BE2C (cell line): ENCODE results near the gene ILKAP.

Source experiments
- DNase-seq: peaks from one replicate; pipeline ENCODE4 v3.0.0-alpha.2; 2020
- H3K27me3 ChIP-seq: fragments of 250-450 bp; sonication (Bioruptor Pico); 2 replicates; pipeline ENCODE4 v1.5.1; 2020; ENCODE audit warnings: mild to moderate bottlenecking
- H3K36me3 ChIP-seq: fragments of 250-450 bp; sonication (Bioruptor Pico); 2 replicates; pipeline ENCODE4 v1.5.1; 2020; ENCODE audit warnings: mild to moderate bottlenecking
- H3K4me1 ChIP-seq: fragments of 250-450 bp; sonication (Bioruptor Pico); 2 replicates; pipeline ENCODE4 v1.5.1; 2020
- H3K4me3 ChIP-seq: 2 replicates; pipeline ENCODE4 v1.5.1; 2011; ENCODE audit warnings: low read depth, low read length
- H3K9me3 ChIP-seq: fragments of 250-450 bp; sonication (Bioruptor Pico); 2 replicates; pipeline ENCODE4 v1.5.1; 2020
- TF ChIP-seq, protein P1 (sequence below): IDR thresholded peaks from 2 replicates; pipeline ENCODE4 v1.5.1; 2012; ENCODE audit warnings: mild to moderate bottlenecking, low read depth, low read length

Gene ILKAP

DNA sequence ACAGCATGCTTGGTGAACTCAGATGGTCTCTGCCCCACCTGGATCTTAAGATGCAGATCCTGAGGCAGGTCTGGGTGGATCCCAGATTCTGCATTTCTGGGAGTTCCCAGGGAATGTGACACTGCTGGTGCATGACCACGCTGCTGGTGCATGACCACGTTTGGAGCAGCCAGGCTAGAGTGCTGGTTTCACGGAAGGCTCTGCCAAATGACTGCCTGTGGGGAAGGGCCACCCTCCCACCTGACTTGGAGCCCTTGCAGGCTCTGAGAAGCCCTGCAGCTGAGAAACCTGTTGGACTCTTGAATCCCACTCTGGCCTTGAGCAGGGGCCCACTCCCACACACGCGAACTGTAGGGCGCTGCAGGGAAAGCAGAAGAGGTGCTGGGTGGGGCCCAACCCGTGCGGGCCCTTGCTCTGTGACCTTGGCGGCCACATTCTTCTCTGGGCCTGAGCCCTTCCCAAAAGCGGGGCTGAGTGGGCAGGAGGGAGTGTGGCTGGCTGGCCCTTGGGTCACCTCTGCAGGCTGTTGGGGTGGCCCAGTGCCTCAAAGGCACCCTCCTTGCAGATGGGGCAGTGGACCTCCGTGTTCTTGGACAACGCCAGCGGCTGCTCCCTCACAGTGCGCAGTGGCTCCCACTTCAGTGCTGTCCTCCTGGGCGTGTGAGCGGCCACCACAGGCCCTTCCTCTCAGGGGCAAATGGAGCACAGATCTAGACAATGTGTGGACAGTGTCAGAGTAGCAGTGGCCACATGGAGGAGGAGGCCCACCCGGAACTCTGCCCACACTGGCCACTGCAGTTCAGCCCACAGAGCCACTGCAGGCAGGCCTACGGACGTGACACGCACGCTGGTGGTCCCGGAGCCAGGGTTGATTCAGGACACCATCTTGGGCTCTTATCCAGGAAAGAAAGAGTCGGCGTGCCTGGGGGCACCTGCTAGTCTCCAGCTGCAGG lies 36.8 kb downstream of the ILKAP start:
- Histone ChIP-seq H3K4me1 (no peaks in the 10 kb centered on the region), H3K36me3 (peaks cover 21% of the 10 kb centered on the region), H3K4me3 (no peak overlapping the region), H3K27me3 (peaks cover 19% of the 10 kb centered on the region), H3K9me3 (no peaks in the 10 kb centered on the region)
- TF ChIP-seq, protein P1, sequence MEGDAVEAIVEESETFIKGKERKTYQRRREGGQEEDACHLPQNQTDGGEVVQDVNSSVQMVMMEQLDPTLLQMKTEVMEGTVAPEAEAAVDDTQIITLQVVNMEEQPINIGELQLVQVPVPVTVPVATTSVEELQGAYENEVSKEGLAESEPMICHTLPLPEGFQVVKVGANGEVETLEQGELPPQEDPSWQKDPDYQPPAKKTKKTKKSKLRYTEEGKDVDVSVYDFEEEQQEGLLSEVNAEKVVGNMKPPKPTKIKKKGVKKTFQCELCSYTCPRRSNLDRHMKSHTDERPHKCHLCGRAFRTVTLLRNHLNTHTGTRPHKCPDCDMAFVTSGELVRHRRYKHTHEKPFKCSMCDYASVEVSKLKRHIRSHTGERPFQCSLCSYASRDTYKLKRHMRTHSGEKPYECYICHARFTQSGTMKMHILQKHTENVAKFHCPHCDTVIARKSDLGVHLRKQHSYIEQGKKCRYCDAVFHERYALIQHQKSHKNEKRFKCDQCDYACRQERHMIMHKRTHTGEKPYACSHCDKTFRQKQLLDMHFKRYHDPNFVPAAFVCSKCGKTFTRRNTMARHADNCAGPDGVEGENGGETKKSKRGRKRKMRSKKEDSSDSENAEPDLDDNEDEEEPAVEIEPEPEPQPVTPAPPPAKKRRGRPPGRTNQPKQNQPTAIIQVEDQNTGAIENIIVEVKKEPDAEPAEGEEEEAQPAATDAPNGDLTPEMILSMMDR, result no peak
- no peak for DNase-seq

DNA sequence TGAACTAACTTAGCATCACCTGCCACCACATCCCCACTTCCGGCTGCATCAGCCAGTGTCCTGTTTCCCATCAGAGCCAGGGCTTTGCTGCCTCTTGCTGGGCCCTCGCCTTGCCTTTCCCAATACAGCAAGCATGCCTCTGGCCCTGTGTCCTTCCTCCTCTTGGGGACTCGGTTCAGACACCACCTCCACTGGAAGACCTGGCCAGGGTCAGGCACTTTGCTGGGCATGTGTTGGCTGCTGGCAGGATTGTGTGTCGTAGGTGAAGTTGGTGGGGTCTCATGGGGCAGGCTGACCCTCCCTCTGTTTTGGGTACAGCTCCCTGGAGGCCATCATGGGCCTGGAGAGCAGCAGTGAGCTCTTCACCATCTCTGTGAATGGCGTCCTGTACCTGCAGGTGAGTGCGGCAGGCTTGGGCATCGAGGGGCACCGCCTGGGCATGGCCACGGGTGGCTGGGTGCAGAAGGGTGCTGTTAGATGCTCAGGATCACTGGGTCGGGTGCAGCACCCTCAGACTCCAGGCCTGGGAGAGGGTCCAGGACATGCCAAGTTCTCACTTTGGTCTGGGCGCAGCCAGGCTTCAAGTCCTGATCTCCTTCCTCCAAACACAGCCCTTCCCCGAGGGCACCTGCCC lies 38.1 kb downstream of the ILKAP start:
- Histone ChIP-seq H3K4me1 (no peaks in the 10 kb centered on the region), H3K4me3 (no peak overlapping the region), H3K36me3 (peaks cover 17% of the 10 kb centered on the region), H3K27me3 (peaks cover 22% of the 10 kb centered on the region), H3K9me3 (no peaks in the 10 kb centered on the region)
- TF ChIP-seq, protein P1, result no peak
- DNase-seq, result no peak

GRCh38 chr2:238164906-238165287 lies 38.6 kb downstream of the ILKAP start:
- H3K4me3 ChIP-seq, result no peak overlapping the region
- peaks cover 22% of the 10 kb centered on the region for H3K27me3 ChIP-seq
- peaks cover 13% of the 10 kb centered on the region for H3K36me3 ChIP-seq
- no peaks in the 10 kb centered on the region for H3K4me1 ChIP-seq
- TF ChIP-seq, protein P1, result no peak
- DNase-seq, result no peak
- H3K9me3 ChIP-seq, result no peaks in the 10 kb centered on the region

DNA sequence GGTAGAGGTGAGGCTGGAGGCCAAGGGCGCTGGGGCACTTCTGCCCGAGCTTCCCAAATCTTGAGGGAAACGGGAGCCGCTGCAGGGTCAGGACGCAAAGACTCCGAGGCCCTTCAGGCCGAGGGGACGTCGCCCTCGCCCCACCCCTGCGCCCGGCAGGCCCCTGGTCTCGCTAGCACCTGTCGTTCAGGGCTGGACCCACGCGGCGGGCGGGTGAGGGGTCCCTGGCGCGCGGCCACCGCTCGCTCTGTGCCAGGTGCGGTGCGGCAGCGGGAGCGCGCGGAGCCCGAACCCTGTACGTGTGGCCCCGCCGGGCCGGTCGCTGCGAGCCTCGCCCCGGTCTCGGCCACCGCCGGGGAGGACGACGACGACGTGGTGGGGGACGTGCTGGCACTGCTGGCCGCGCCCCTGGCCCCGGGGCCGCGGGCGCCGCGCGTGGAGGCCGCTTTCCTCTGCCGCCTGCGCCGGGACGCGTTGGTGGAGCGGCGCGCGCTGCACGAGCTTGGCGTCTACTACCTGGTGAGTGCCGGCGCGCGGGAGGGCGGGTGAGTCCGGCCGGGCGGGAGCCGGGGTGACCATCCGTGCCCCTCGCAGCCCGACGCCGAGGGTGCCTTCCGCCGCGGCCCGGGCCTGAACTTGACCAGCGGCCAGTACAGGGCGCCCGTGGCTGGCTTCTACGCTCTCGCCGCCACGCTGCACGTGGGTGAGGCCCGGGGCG lies 39.9 kb downstream of the ILKAP start:
- DNase-seq, result no peak
- H3K4me3 ChIP-seq, result no peak overlapping the region

GRCh38 chr2:238162846-238163441 lies 40.6 kb downstream of the ILKAP start:
- no peak for DNase-seq

More for the DNA sequence above, 39.9 kb downstream of the ILKAP start:
- H3K9me3 ChIP-seq, result no peaks in the 10 kb centered on the region
- H3K27me3 ChIP-seq, result peaks cover 27% of the 10 kb centered on the region
- H3K4me1 ChIP-seq, result no peaks in the 10 kb centered on the region
- TF ChIP-seq, protein P1, result no peak
- peaks cover 6% of the 10 kb centered on the region for H3K36me3 ChIP-seq

More at GRCh38 chr2:238162846-238163441, 40.6 kb downstream of the ILKAP start:
- Histone ChIP-seq H3K4me1 (no peaks in the 10 kb centered on the region), H3K36me3 (peaks cover 2% of the 10 kb centered on the region; the same call in 1 of the 2 replicates), H3K4me3 (no peak overlapping the region), H3K9me3 (no peaks in the 10 kb centered on the region), H3K27me3 (peaks cover 27% of the 10 kb centered on the region)
- TF ChIP-seq, protein P1, result no peak
